Measurements from ENCODE around the gene NEDD4. TPM values are rescaled to one million over a fixed set of nuclear protein-coding genes. Genes with fewer than 3 reads are reported as not detected.
"Not testable (repeated sequence)": the region's sequence is repeated elsewhere in the genome, so short reads cannot be mapped to it uniquely, and the experiment has no call there.

Gene NEDD4
- polyA plus RNA-seq, 1 donor = 16.2 TPM

DNA sequence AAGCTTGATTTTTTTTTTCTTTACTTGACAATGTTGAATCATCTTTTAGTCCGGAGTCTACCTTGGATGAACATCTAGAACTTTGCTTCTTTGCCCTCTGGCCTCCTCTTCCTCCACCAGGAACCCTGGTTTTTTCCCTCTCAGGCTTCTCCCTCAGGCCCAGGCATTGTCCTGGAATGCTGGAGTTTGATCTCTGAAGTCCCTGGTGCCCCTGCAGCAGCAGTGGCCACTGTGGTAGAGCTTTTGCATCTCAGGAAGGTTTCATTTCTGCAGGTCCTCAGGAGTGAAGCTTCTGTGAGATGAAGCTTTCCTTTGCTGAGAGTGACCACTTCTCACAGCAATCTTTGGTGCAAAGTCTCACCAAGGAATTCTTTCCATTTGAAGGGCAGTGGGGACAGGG is 39.0 kb upstream of the NEDD4 start:
- Histone ChIP-seq H3K27me3 (ENCODE audit: control insufficient read depth, insufficient read depth, low read length) (no peaks in the 10 kb centered on the region), H3K4me3 (ENCODE audit: low read length) (no peak overlapping the region), H3K9me3 (ENCODE audit: control insufficient read depth, low read depth, low read length) (no peaks in the 10 kb centered on the region), H3K36me3 (ENCODE audit: control insufficient read depth, insufficient read depth, low read length) (no peaks in the 10 kb centered on the region), H3K27ac (ENCODE audit: low read length) (peak overlapping the region; percentile 58), H3K4me1 (ENCODE audit: control insufficient read depth, insufficient read depth, low read length) (peaks cover 13% of the 10 kb centered on the region)
- WGBS (ENCODE audit: insufficient coverage, low lambda C conversion rate) = 33% methylated on average over 1 of the region's 1 CpG
- peak; percentile 58 to 75 for DNase-seq

DNA sequence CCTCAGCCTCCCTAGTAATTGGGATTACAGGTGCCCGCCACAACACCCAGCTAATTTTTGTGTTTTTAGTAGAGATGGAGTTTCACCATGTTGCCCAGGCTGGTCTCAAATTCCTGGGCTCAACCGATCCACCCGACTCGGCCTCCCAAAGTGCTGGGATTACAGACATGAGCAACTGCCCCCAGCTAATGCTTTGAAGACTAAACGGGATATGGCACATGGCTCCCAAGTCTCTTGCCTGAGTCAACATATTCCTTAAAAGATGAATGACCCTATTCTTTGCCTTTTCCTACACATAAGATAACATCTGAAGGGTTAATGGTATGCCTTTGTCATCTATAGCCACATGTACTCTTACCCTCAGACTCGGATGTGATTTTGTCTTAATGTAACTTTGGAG is 38.4 kb upstream of the NEDD4 start:
- Histone ChIP-seq H3K4me3 (ENCODE audit: low read length) (no peak overlapping the region), H3K27ac (ENCODE audit: low read length) (peak overlapping the region; percentile 58), H3K27me3 (ENCODE audit: control insufficient read depth, insufficient read depth, low read length) (no peaks in the 10 kb centered on the region), H3K4me1 (ENCODE audit: control insufficient read depth, insufficient read depth, low read length) (peaks cover 13% of the 10 kb centered on the region), H3K36me3 (ENCODE audit: control insufficient read depth, insufficient read depth, low read length) (no peaks in the 10 kb centered on the region), H3K9me3 (ENCODE audit: control insufficient read depth, low read depth, low read length) (no peaks in the 10 kb centered on the region)
- no peak for DNase-seq
- WGBS (ENCODE audit: insufficient coverage, low lambda C conversion rate) = no CpG with 5 or more reads among the region's 6 CpGs

DNA sequence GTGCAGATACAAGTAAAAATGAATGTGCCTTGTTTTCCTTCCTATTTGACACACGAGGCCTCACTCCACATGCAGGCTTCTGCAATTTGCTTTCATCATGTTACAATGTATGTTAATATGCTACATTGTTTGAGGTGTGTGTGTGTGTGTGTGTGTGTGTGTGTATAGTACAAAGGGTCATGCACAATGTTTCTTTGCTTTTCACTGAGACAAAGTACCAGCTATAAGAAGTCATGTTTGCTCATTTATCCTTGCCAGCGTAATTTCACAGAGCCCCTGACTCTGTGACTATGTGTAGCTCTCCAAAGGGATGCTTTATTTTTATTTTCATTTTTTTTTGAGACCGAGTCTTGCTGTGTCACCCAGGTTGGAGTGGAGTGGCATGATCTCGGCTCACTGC is 38.0 kb upstream of the NEDD4 start:
- Histone ChIP-seq H3K27me3 (ENCODE audit: control insufficient read depth, insufficient read depth, low read length) (no peaks in the 10 kb centered on the region), H3K36me3 (ENCODE audit: control insufficient read depth, insufficient read depth, low read length) (no peaks in the 10 kb centered on the region), H3K27ac (ENCODE audit: low read length) (no peak overlapping the region), H3K4me1 (ENCODE audit: control insufficient read depth, insufficient read depth, low read length) (peaks cover 13% of the 10 kb centered on the region), H3K9me3 (ENCODE audit: control insufficient read depth, low read depth, low read length) (no peaks in the 10 kb centered on the region), H3K4me3 (ENCODE audit: low read length) (no peak overlapping the region)
- peak in 1 of 2 donors; percentile 13 for DNase-seq
- no CpG with 5 or more reads among the region's 4 CpGs for WGBS (ENCODE audit: insufficient coverage, low lambda C conversion rate)

DNA sequence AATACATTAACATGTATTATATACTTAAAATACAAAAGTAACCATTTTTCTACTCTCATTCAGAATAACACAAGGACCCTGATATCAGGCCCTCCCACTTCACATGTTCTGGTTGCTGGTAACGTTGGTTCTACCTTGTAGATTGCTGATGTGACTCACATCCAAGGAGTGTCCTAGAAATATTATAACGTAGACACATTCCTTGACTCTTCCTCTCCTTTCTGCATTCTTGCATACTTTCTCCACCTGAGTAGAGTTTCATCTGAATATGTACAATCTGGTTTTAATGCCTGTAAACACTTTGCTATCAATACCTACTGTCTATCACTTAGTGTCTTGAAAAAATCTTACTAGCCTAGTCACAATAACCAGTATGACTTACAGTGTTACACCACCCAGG is 35.0 kb upstream of the NEDD4 start:
- 67% methylated on average over 1 of the region's 2 CpGs for WGBS (ENCODE audit: insufficient coverage, low lambda C conversion rate)
- H3K4me3 ChIP-seq (ENCODE audit: low read length) = no peak overlapping the region
- H3K9me3 ChIP-seq (ENCODE audit: control insufficient read depth, low read depth, low read length) = no peaks in the 10 kb centered on the region
- H3K4me1 ChIP-seq (ENCODE audit: control insufficient read depth, insufficient read depth, low read length) = peaks cover 13% of the 10 kb centered on the region
- H3K27ac ChIP-seq (ENCODE audit: low read length) = no peak overlapping the region
- DNase-seq = no peak
- H3K27me3 ChIP-seq (ENCODE audit: control insufficient read depth, insufficient read depth, low read length) = no peaks in the 10 kb centered on the region
- no peaks in the 10 kb centered on the region for H3K36me3 ChIP-seq (ENCODE audit: control insufficient read depth, insufficient read depth, low read length)

DNA sequence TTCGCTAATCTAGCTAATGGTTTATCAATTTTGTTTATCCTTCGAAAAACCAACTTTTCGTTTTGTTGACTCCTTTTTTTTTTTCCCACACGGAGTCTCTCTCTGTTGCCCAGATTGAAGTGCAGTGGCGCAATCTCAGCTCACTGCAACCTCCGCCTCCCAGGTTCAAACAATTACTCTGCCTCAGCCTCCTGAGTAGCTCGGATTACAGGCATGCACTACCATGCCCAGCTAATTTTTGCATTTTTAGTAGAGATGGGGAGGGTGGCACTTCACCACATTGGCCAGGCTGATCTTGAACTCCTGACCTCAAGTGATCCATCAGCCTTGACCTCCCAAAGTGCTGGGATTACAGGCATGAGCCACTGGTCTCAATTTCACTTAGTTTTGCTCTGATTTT is 29.7 kb upstream of the NEDD4 start:
- H3K4me3 ChIP-seq (ENCODE audit: low read length); H3K27ac ChIP-seq (ENCODE audit: low read length): not testable (repeated sequence)
- 100% methylated on average over 2 of the region's 7 CpGs for WGBS (ENCODE audit: insufficient coverage, low lambda C conversion rate)

DNA sequence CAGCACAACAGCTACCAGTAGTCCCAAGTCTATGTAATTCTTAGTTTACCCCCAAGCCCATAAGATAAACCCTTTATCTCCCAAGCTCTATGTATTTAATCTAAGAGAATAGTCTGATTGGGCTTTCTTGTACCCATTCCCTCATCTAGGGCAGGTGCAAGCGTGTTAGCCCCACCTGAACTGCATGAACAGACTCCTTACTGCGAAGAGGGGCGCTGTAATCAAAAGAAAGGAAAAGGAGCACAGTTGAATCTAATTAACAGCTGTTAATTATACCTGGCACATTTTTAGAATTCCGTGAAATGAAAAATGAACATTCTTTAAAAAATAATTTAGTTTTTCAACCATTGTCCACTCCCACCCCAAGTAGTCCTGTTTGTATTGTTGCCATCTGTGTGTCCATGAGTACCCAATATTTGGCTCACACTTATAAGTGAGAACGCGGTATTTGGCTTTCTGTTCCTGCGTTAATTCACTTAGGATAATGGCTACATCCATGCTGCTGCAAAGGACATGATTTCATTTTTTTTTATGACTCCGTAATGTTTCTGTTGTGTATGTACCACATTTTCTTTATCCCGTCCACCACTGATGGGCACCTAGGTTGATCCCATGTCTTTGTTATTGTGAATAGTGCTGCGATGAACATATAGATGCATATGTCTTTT is 26.5 kb upstream of the NEDD4 start:
- Histone ChIP-seq H3K4me3 (ENCODE audit: low read length) (no peak overlapping the region), H3K36me3 (ENCODE audit: control insufficient read depth, insufficient read depth, low read length) (no peaks in the 10 kb centered on the region), H3K27me3 (ENCODE audit: control insufficient read depth, insufficient read depth, low read length) (no peaks in the 10 kb centered on the region), H3K4me1 (ENCODE audit: control insufficient read depth, insufficient read depth, low read length) (no peaks in the 10 kb centered on the region), H3K27ac (ENCODE audit: low read length) (no peak overlapping the region), H3K9me3 (ENCODE audit: control insufficient read depth, low read depth, low read length) (no peaks in the 10 kb centered on the region)
- 94% methylated on average over 8 of the region's 10 CpGs for WGBS (ENCODE audit: insufficient coverage, low lambda C conversion rate)
- DNase-seq = no peak

More for the DNA sequence above, 29.7 kb upstream of the NEDD4 start:
- H3K4me1 ChIP-seq (ENCODE audit: control insufficient read depth, insufficient read depth, low read length); DNase-seq; H3K36me3 ChIP-seq (ENCODE audit: control insufficient read depth, insufficient read depth, low read length); H3K9me3 ChIP-seq (ENCODE audit: control insufficient read depth, low read depth, low read length); H3K27me3 ChIP-seq (ENCODE audit: control insufficient read depth, insufficient read depth, low read length): not testable (repeated sequence)

DNA sequence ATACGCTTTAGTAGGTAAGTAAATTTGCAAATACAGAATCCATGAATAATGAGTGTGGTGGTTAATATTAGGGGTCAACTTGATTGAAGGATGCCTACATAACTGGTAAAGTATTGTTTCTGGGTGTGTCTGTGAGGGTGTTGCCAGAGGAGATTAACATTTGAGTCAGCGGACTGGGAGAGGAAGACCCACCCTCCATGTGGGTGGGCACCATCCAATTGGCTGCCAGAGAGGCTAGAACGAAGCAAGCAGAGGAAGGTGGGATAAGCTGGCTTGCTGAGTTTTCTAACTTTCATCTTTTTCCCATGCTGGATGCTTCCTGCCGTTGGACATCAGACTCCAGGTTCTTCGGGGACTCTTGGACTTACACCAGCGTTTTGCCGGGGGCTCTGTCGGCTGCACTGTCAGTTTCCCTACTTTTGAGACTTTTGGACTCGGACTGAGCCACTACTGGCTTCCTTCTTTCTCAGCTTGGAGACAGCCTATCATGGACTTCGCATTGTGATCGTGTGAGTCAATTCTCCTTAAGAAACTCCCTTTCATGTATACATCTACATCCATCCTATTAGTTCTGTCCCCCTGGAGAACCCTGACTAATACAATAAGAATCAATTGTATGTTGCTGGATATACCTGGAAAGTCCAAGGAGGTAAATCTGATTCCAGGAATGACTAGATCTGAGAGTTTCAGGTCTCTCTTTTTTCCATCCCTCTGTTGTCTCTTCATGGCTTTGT is 25.8 kb upstream of the NEDD4 start:
- H3K4me1 ChIP-seq (ENCODE audit: control insufficient read depth, insufficient read depth, low read length) = no peaks in the 10 kb centered on the region
- H3K4me3 ChIP-seq (ENCODE audit: low read length) = no peak overlapping the region
- WGBS (ENCODE audit: insufficient coverage, low lambda C conversion rate) = 100% methylated on average over 1 of the region's 11 CpGs
- no peaks in the 10 kb centered on the region for H3K36me3 ChIP-seq (ENCODE audit: control insufficient read depth, insufficient read depth, low read length)
- DNase-seq = no peak
- no peaks in the 10 kb centered on the region for H3K27me3 ChIP-seq (ENCODE audit: control insufficient read depth, insufficient read depth, low read length)
- H3K27ac ChIP-seq (ENCODE audit: low read length) = no peak overlapping the region
- H3K9me3 ChIP-seq (ENCODE audit: control insufficient read depth, low read depth, low read length) = no peaks in the 10 kb centered on the region

DNA sequence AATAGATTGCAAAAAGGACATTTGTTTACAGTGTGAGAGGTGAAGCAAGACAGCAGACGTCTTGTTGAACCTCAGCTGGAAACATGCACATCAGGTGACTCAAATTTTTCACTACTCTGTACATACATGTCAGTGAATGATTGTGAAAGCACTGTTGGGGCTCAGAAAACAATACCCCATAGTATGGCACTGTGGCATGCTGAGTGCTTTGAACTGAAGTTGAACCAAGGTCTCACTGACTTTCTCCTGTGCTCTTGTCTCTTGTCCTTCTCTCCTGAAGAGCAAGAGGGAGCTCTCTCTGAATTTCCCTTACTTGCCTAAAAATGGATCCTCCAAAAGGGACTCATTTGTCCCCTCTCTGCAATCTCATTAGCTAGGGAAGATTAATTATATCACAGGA is 24.5 kb upstream of the NEDD4 start:
- no peak overlapping the region for H3K4me3 ChIP-seq (ENCODE audit: low read length)
- H3K4me1 ChIP-seq (ENCODE audit: control insufficient read depth, insufficient read depth, low read length) = no peaks in the 10 kb centered on the region
- no peaks in the 10 kb centered on the region for H3K36me3 ChIP-seq (ENCODE audit: control insufficient read depth, insufficient read depth, low read length)
- no peak for DNase-seq
- no peaks in the 10 kb centered on the region for H3K27me3 ChIP-seq (ENCODE audit: control insufficient read depth, insufficient read depth, low read length)
- H3K9me3 ChIP-seq (ENCODE audit: control insufficient read depth, low read depth, low read length) = no peaks in the 10 kb centered on the region
- no peak overlapping the region for H3K27ac ChIP-seq (ENCODE audit: low read length)
- no CpG with 5 or more reads among the region's 1 CpG for WGBS (ENCODE audit: insufficient coverage, low lambda C conversion rate)

DNA sequence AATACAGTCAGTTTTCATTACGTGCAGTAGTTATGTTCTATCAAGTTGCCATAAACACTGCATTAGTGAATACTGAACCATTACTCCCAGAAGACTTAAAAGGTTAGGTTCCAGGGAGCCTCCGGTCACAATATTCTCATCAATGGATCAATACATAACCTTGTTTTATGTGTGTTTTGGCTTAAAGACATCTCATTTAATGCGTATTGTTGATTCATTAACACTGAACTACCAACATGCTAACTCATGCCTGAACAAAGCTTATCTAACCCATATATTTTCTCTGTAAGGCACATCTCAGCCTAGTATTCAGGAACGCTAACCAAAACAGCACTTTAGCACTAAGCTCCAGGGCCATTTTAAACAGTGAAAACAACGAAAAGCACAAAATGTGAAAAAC is 24.1 kb upstream of the NEDD4 start:
- Histone ChIP-seq H3K27ac (ENCODE audit: low read length) (no peak overlapping the region), H3K4me3 (ENCODE audit: low read length) (no peak overlapping the region), H3K4me1 (ENCODE audit: control insufficient read depth, insufficient read depth, low read length) (no peaks in the 10 kb centered on the region), H3K9me3 (ENCODE audit: control insufficient read depth, low read depth, low read length) (no peaks in the 10 kb centered on the region), H3K27me3 (ENCODE audit: control insufficient read depth, insufficient read depth, low read length) (no peaks in the 10 kb centered on the region), H3K36me3 (ENCODE audit: control insufficient read depth, insufficient read depth, low read length) (no peaks in the 10 kb centered on the region)
- WGBS (ENCODE audit: insufficient coverage, low lambda C conversion rate) = 88% methylated on average over 1 of the region's 5 CpGs
- no peak for DNase-seq

DNA sequence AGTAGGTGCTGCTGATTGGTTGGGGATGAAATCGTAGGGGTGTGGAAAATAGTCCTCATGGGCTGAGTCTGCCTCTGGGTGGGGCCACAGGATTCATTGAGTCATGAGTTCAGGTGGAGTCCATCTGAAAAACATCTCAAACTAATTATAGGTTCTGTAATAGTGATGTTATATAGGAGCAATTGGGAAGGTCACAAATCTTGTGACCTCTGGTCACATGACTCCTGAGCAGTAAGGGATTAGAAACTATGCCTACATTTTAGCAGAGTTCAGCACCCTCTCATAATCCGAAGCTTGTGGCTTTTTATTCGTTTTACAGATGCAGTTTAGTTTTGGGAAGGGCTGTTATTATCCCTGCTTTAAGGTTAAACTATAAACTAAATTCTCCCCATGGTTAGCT is 22.9 kb upstream of the NEDD4 start:
- no CpG with 5 or more reads among the region's 3 CpGs for WGBS (ENCODE audit: insufficient coverage, low lambda C conversion rate)
- Histone ChIP-seq H3K4me3 (ENCODE audit: low read length) (no peak overlapping the region), H3K27me3 (ENCODE audit: control insufficient read depth, insufficient read depth, low read length) (no peaks in the 10 kb centered on the region), H3K36me3 (ENCODE audit: control insufficient read depth, insufficient read depth, low read length) (no peaks in the 10 kb centered on the region), H3K27ac (ENCODE audit: low read length) (no peak overlapping the region), H3K9me3 (ENCODE audit: control insufficient read depth, low read depth, low read length) (no peaks in the 10 kb centered on the region), H3K4me1 (ENCODE audit: control insufficient read depth, insufficient read depth, low read length) (no peaks in the 10 kb centered on the region)
- DNase-seq = no peak

DNA sequence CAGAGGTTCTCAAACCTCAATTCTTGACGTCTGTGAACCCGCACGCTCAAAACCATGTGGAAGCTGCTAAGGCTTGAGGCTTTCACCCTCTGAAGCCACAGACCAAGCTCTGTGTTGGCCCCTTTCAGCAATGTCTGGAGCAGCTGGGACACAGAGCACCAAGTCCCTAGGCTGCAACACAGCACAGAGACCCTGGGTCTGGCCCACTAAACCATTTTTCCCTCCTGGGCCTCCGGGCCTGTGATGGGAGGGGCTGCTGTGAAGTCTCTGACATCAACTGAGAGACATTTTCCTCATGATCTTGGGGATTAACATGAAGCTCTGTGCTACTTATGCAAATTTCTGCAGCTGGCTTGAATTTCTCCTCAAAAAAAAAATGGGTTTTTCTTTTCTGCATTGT is 21.3 kb upstream of the NEDD4 start:
- H3K9me3 ChIP-seq (ENCODE audit: control insufficient read depth, low read depth, low read length) = no peaks in the 10 kb centered on the region
- H3K27me3 ChIP-seq (ENCODE audit: control insufficient read depth, insufficient read depth, low read length) = no peaks in the 10 kb centered on the region
- no peak overlapping the region for H3K4me3 ChIP-seq (ENCODE audit: low read length)
- no CpG with 5 or more reads among the region's 4 CpGs for WGBS (ENCODE audit: insufficient coverage, low lambda C conversion rate)
- H3K36me3 ChIP-seq (ENCODE audit: control insufficient read depth, insufficient read depth, low read length) = no peaks in the 10 kb centered on the region
- no peaks in the 10 kb centered on the region for H3K4me1 ChIP-seq (ENCODE audit: control insufficient read depth, insufficient read depth, low read length)
- no peak overlapping the region for H3K27ac ChIP-seq (ENCODE audit: low read length)
- no peak for DNase-seq

All from large intestine (tissue), 3 donors.